ENCODE results near the gene PSMA3. TPM values are rescaled to one million over a fixed set of nuclear protein-coding genes. Genes with fewer than 3 reads are reported as not detected.
A peak's percentile ranks its signal among the peaks of the same experiment; 100 is the strongest.
"Not testable (repeated sequence)": the region's sequence is repeated elsewhere in the genome, so short reads cannot be mapped to it uniquely, and the experiment has no call there.

PSMA3 gene
- total RNA-seq, 1 donor from 2014 or later: 132 TPM

DNA sequence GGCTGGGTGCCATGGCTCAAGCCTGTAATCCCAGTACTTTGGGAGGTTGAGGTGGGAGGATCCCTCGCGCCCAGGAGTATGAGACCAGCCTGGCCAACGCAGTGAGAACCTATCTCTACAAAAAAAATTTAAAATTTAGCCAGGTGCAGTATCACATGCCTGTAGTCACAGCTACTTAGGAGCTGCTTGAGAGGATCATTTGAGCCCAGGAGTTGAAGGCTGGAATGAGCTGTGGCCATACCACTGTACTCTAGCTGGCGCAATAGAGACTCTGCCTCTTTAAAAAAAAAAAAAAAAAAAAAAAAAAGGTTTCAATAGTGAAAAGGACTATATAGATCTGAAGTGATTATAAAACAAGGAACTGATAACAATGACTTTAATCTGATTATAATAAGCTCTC lies 13.5 kb downstream of the PSMA3 start:
- Histone ChIP-seq H3K9me3 (no peaks in the 10 kb centered on the region), H3K4me3 (no peak overlapping the region), H3K4me1 (peaks cover 13% of the 10 kb centered on the region), H3K36me3 (peaks cover 99% of the 10 kb centered on the region), H3K27ac (no peak overlapping the region), H3K27me3 (ENCODE audit: low read depth) (no peaks in the 10 kb centered on the region)
- DNase-seq: no peak
- intact Hi-C loops (cut with DNase I): no loop called here
- TF ChIP-seq, protein P1, sequence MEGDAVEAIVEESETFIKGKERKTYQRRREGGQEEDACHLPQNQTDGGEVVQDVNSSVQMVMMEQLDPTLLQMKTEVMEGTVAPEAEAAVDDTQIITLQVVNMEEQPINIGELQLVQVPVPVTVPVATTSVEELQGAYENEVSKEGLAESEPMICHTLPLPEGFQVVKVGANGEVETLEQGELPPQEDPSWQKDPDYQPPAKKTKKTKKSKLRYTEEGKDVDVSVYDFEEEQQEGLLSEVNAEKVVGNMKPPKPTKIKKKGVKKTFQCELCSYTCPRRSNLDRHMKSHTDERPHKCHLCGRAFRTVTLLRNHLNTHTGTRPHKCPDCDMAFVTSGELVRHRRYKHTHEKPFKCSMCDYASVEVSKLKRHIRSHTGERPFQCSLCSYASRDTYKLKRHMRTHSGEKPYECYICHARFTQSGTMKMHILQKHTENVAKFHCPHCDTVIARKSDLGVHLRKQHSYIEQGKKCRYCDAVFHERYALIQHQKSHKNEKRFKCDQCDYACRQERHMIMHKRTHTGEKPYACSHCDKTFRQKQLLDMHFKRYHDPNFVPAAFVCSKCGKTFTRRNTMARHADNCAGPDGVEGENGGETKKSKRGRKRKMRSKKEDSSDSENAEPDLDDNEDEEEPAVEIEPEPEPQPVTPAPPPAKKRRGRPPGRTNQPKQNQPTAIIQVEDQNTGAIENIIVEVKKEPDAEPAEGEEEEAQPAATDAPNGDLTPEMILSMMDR (IDR thresholded peaks at IDR 0.05): no peak
- ATAC-seq: peak; percentile 86 to 89

DNA sequence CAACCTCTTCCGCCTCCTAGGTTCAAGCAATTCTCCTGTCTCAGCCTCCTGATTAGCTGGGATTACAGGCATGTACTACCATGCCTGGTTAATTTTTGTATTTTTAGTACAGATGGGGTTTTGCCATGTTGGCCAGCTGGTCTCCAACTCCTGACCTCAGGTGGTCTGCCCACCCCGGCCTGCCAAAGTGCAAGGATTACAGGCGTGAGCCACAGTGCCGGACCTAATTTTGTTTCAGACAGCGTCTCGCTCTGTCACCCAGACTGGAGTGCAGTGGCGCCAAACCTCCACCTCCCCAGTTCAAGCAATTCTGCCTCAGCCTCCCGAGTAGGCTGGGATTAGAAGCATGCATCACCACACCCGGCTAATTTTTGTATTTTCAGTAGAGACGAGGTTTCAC lies 17.4 kb downstream of the PSMA3 start:
- H3K27ac ChIP-seq; H3K9me3 ChIP-seq; H3K27me3 ChIP-seq (ENCODE audit: low read depth); DNase-seq; ATAC-seq; intact Hi-C loops (cut with DNase I); H3K4me3 ChIP-seq: not testable (repeated sequence)
- peaks cover 23% of the 10 kb centered on the region for H3K4me1 ChIP-seq
- peaks cover 100% of the 10 kb centered on the region for H3K36me3 ChIP-seq

DNA sequence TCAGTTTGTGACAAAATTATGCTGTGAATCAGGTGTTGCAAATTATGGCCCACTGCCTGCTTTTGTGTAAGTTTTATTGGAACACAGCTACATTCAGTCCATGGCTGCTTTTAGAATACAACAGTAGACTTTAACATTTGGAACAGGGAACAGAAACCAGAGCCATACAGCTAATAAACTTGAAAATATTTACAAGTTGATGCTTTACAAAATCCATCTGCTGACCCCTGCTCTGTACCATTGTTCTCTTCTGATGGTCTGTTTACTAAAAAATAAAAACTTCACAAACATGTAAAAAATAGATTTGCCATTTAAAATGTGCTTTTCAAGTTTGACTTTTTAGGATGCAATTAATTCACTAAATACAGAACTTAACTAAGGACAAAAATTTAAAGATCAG lies 20.8 kb downstream of the PSMA3 start:
- Histone ChIP-seq H3K4me3 (no peak overlapping the region), H3K27ac (no peak overlapping the region), H3K27me3 (ENCODE audit: low read depth) (no peaks in the 10 kb centered on the region), H3K4me1 (peaks cover 9% of the 10 kb centered on the region), H3K36me3 (peaks cover 100% of the 10 kb centered on the region), H3K9me3 (no peaks in the 10 kb centered on the region)
- ATAC-seq (no peak), DNase-seq (no peak)
- intact Hi-C loops (cut with DNase I): no loop called here
- TF ChIP-seq, protein P1 (IDR thresholded peaks at IDR 0.05): no peak

DNA sequence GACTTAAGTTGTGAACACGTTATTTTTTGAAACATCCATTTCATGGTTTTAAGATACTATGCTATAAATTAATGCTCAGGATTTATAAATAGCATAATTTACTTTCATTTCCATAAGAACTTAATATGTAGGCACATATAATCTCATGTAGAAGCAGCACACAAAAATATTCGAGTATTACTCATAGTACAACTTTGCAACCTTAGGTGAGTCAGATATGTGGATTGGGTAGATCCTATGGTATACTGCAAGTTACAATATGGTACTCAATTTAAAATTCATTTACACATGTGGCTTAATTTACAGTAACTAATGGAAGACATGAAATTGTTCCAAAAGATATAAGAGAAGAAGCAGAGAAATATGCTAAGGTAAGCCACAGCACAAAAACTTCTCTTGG lies 26.0 kb downstream of the PSMA3 start:
- peaks cover 39% of the 10 kb centered on the region for H3K4me1 ChIP-seq
- H3K27me3 ChIP-seq (ENCODE audit: low read depth): no peaks in the 10 kb centered on the region
- TF ChIP-seq, protein P1 (IDR thresholded peaks at IDR 0.05): no peak
- no peak for DNase-seq
- H3K9me3 ChIP-seq: no peaks in the 10 kb centered on the region
- intact Hi-C loops (cut with DNase I): no loop called here
- no peak overlapping the region for H3K4me3 ChIP-seq
- H3K36me3 ChIP-seq: peaks cover 89% of the 10 kb centered on the region
- no peak for ATAC-seq
- H3K27ac ChIP-seq: no peak overlapping the region

DNA sequence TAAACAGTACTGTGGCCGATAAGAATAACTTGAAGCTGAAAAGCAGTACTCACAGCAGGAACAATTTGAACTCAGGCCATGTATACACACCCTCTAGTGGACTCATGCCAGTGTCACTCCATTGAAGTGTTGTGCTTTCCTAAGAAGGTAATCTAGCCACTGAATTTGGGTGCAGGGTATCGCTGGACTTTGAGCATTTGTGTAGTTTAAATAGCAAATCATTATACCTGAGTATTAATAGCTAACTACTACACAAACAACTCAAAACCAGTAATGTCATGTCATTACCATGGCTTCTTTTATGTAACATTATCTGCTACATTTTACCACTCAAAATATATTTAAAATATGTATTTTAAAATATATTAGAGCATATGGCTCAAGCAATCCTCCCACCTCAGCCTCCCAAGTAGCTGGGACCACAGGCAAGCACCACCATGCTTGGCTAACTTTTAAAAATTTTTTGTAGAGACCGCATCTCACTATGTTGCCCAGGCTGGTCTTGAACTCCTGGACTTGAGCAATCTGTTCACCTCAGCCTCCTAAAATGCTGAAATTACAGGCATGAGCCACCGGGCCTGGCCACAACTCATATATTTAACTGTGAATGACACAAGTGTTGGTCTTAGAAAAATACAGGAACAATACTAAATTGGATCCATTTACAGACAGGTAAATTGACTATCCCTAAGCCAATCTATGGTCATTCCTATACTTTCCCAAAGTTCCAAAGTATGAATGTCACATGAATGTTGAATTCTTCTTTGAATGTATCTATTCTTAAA lies 28.1 kb downstream of the PSMA3 start:
- ATAC-seq (peak; percentile 93 to 94), DNase-seq (no peak)
- H3K9me3 ChIP-seq: no peaks in the 10 kb centered on the region
- intact Hi-C loops (cut with DNase I): no loop called here
- H3K27ac ChIP-seq: peak overlapping the region; percentile 14
- H3K27me3 ChIP-seq (ENCODE audit: low read depth): no peaks in the 10 kb centered on the region
- H3K4me3 ChIP-seq: no peak overlapping the region
- H3K4me1 ChIP-seq: peaks cover 45% of the 10 kb centered on the region
- H3K36me3 ChIP-seq: peaks cover 79% of the 10 kb centered on the region
- TF ChIP-seq, protein P1 (IDR thresholded peaks at IDR 0.05): no peak

DNA sequence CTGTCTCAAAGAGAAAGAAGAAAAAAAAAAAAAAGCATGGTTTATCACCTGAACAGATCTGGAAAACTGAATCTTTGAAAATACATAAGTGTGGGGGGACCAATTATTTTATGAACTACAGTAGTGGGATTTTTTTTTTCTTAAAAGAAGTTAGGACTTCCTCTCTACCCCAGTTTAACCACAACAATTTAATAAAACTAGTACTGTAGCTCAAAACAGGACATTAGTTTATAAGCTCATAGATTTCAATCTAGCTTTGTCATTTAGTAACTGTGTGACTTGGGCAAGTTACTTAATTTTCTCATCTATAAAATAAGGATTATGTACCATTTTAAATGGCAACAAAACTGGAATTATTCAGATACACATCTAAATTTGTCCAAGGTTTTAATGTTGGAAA lies 30.2 kb downstream of the PSMA3 start:
- TF ChIP-seq, protein P1 (IDR thresholded peaks at IDR 0.05): no peak
- intact Hi-C loops (cut with DNase I): no loop called here
- peaks cover 50% of the 10 kb centered on the region for H3K4me1 ChIP-seq
- no peak overlapping the region for H3K27ac ChIP-seq
- no peak overlapping the region for H3K4me3 ChIP-seq
- DNase-seq (no peak), ATAC-seq (no peak)
- peaks cover 79% of the 10 kb centered on the region for H3K36me3 ChIP-seq
- no peaks in the 10 kb centered on the region for H3K9me3 ChIP-seq
- no peaks in the 10 kb centered on the region for H3K27me3 ChIP-seq (ENCODE audit: low read depth)
